ENCODE measurements around the gene STAB1.

STAB1 gene

DNA sequence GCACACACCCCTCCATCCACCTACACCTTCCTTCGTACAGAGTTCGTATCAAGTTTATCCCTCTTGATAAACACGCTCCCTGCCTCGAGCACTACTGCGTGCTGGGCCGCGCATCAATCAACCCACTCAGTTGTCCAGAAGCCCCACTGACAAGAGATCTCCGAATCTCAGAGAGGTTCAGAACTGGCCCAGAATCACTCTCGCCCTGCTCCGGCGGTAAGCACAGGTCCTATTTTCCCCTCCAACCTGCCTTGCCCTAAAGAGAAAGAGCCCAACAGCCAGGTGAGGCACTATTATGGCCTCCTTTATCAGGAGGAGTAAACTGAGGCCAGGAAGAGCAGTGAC lies 40.2 kb upstream of the STAB1 start:
- H3K27ac ChIP-seq (replicated peaks), result peak overlapping the region; percentile 89
- TF ChIP-seq, protein P1, sequence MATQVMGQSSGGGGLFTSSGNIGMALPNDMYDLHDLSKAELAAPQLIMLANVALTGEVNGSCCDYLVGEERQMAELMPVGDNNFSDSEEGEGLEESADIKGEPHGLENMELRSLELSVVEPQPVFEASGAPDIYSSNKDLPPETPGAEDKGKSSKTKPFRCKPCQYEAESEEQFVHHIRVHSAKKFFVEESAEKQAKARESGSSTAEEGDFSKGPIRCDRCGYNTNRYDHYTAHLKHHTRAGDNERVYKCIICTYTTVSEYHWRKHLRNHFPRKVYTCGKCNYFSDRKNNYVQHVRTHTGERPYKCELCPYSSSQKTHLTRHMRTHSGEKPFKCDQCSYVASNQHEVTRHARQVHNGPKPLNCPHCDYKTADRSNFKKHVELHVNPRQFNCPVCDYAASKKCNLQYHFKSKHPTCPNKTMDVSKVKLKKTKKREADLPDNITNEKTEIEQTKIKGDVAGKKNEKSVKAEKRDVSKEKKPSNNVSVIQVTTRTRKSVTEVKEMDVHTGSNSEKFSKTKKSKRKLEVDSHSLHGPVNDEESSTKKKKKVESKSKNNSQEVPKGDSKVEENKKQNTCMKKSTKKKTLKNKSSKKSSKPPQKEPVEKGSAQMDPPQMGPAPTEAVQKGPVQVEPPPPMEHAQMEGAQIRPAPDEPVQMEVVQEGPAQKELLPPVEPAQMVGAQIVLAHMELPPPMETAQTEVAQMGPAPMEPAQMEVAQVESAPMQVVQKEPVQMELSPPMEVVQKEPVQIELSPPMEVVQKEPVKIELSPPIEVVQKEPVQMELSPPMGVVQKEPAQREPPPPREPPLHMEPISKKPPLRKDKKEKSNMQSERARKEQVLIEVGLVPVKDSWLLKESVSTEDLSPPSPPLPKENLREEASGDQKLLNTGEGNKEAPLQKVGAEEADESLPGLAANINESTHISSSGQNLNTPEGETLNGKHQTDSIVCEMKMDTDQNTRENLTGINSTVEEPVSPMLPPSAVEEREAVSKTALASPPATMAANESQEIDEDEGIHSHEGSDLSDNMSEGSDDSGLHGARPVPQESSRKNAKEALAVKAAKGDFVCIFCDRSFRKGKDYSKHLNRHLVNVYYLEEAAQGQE (IDR thresholded peaks at IDR 0.05; ENCODE audit: insufficient replicate concordance, low read depth), result no peak
- TF ChIP-seq GABPA (IDR thresholded peaks at IDR 0.05; ENCODE audit: low read depth), result no peak
- no peak for TF ChIP-seq POLR2AphosphoS5 (IDR thresholded peaks at IDR 0.05; ENCODE audit: low read depth)
- TF ChIP-seq, protein P2, sequence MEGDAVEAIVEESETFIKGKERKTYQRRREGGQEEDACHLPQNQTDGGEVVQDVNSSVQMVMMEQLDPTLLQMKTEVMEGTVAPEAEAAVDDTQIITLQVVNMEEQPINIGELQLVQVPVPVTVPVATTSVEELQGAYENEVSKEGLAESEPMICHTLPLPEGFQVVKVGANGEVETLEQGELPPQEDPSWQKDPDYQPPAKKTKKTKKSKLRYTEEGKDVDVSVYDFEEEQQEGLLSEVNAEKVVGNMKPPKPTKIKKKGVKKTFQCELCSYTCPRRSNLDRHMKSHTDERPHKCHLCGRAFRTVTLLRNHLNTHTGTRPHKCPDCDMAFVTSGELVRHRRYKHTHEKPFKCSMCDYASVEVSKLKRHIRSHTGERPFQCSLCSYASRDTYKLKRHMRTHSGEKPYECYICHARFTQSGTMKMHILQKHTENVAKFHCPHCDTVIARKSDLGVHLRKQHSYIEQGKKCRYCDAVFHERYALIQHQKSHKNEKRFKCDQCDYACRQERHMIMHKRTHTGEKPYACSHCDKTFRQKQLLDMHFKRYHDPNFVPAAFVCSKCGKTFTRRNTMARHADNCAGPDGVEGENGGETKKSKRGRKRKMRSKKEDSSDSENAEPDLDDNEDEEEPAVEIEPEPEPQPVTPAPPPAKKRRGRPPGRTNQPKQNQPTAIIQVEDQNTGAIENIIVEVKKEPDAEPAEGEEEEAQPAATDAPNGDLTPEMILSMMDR (IDR thresholded peaks at IDR 0.05; ENCODE audit: insufficient read depth, low read length), result no peak
- no peak for TF ChIP-seq SPI1 (IDR thresholded peaks at IDR 0.05; ENCODE audit: borderline replicate concordance, low read depth)

DNA sequence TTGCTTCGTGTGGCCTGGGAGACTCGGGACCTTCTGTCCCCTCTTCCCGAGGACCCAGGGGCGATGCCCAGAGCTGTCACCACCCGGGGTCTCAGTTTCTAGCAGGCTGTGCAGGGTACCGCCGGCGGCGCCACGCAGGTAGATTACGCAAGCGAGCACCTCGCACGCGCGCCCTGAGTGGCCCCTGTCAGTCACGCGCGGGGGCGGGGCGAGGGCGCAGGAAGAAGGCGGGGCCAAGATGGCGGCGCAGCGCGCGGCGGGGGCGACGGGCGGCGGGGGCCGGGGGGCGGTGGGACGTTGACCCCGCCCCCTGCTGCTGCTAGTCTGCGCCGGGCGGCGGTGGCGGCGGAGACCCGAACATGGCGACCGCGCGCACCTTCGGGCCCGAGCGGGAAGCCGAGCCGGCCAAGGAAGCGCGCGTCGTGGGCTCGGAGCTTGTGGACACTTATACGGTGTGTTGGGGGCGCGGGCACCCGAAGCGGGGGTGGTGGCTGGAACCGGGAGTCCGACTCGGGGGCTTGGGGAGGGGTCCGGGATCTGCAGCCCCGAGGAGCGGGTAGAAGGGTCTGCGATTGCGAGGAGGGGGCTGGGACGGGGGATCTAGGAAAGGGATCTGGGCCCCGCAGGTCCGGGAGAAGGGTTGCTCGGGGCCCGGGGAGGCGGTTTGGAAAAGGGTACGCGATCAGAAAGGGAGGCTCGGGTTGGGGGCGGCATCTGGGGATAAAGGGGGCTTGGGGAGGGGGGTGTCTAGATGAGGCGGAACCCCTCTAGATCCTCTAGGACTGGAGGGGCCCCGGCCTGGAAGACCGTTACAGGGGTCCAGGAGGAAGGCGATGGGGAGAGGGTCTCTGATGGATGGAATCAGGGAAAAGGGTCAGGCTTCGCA lies 39.6 kb upstream of the STAB1 start, which contains the start of gene NISCH:
NISCH (plus strand) TSS at position 322 of the 886 bp plus-strand sequence; CDS start at position 360, 38 bp downstream.
- DNase-seq (ENCODE audit: low read depth in 1 of 2, low spot score in 1 of 2), result peak; percentile 84 to 87
- peak; percentile 68 for TF ChIP-seq POLR2AphosphoS5 (IDR thresholded peaks at IDR 0.05; ENCODE audit: low read depth)
- TF ChIP-seq, protein P2 (IDR thresholded peaks at IDR 0.05; ENCODE audit: insufficient read depth, low read length), result no peak
- H3K27ac ChIP-seq (replicated peaks), result peak within 1 kb of the TSS; percentile 89

More for the DNA sequence above, 40.2 kb upstream of the STAB1 start:
- no peak for DNase-seq (ENCODE audit: low read depth in 1 of 2, low spot score in 1 of 2)
- no peaks in the 10 kb centered on the region for H3K27me3 ChIP-seq (ENCODE audit: insufficient read depth, poor library complexity, severe bottlenecking)
- peak overlapping the region; percentile 77 for H3K4me3 ChIP-seq (replicated peaks; ENCODE audit: insufficient read depth, low read length)

DNA sequence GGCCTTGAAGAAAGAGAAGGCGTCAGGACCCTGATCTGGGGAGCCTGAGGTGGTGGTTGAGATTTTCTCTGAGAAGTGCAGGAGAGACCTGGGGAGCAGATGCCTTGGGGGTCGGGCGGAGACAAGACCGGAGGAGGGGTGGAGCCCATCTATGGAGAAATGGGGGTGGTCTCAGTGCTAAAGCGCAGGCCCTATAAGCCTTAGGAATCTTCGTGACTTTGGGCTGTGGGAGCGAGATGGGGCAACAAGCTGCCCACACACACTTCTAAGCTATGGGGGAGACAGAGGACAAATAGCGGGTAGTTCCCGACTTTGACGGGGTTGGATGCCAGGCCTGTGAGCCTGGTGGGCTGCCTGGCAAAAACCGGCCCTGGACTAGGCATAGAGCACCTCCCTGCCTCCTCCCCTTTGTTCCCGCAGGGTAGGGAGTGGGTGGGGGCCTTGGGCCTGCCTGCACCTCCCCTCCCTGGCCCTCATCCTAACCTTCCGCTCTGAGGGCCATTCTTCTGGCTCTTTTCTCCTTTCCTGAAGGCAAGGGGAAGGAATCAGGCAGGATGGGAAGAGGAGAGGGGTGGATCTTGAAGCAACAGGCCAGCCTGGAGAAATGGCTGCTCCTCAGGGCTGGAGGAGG lies 38.9 kb upstream of the STAB1 start:
- Histone ChIP-seq H3K27me3 (ENCODE audit: insufficient read depth, poor library complexity, severe bottlenecking) (no peaks in the 10 kb centered on the region), H3K27ac (replicated peaks) (peak overlapping the region; percentile 89), H3K4me3 (replicated peaks; ENCODE audit: insufficient read depth, low read length) (peak overlapping the region; percentile 77)
- DNase-seq (ENCODE audit: low read depth in 1 of 2, low spot score in 1 of 2), result no peak
- TF ChIP-seq GABPA (IDR thresholded peaks at IDR 0.05; ENCODE audit: low read depth) (no peak), SPI1 (IDR thresholded peaks at IDR 0.05; ENCODE audit: borderline replicate concordance, low read depth) (no peak), POLR2AphosphoS5 (IDR thresholded peaks at IDR 0.05; ENCODE audit: low read depth) (no peak)
- TF ChIP-seq, protein P1 (IDR thresholded peaks at IDR 0.05; ENCODE audit: insufficient replicate concordance, low read depth), result no peak
- TF ChIP-seq, protein P2 (IDR thresholded peaks at IDR 0.05; ENCODE audit: insufficient read depth, low read length), result no peak

More for the DNA sequence above, 39.6 kb upstream of the STAB1 start, which contains the start of gene NISCH:
- Histone ChIP-seq H3K27me3 (ENCODE audit: insufficient read depth, poor library complexity, severe bottlenecking) (no peaks in the 10 kb centered on the region), H3K4me3 (replicated peaks; ENCODE audit: insufficient read depth, low read length) (peak within 1 kb of the TSS; percentile 77)

Measured in HL-60 (cell line).